ENCODE measurements around the gene FERMT1.

Gene FERMT1

GRCh38 chr20:6030453-6031080 lies 92.3 kb downstream of the FERMT1 start:
- Histone ChIP-seq H3K9me2 (replicated peaks; ENCODE audit: insufficient read depth, low read length) (no peaks in the 10 kb centered on the region), H3K27me3 (replicated peaks; ENCODE audit: insufficient read depth, low read length) (no peaks in the 10 kb centered on the region), H3K36me3 (replicated peaks; ENCODE audit: insufficient read depth, low read length) (no peaks in the 10 kb centered on the region; the same call in 1 of the 2 replicates), H2AFZ (ENCODE audit: low read length) (no peak overlapping the region), H3K27ac (ENCODE audit: low read length) (no peak overlapping the region), H3F3A (ENCODE audit: insufficient read depth, low read length) (peaks cover 6% of the 10 kb centered on the region; the same call in 1 of the 2 replicates), H3K4me1 (ENCODE audit: low read length) (peaks cover 16% of the 10 kb centered on the region), H3K4me2 (ENCODE audit: low read depth, low read length) (no peak overlapping the region), H3K9me3 (replicated peaks; ENCODE audit: insufficient read depth, low read length) (no peaks in the 10 kb centered on the region), H4K20me1 (ENCODE audit: insufficient read depth, low read length) (no peaks in the 10 kb centered on the region), H3K79me2 (ENCODE audit: low read length) (0 out of 2 replicates have a peak, but pooled peaks cover 3% of the 10 kb centered on the region), H3K4me3 (ENCODE audit: low read length) (no peak overlapping the region), H3K9ac (ENCODE audit: low read length) (no peak overlapping the region)
- DNase-seq: no peak
- no peak for TF ChIP-seq EZH2 (optimal IDR thresholded peaks at IDR 0.05; ENCODE audit: low read depth, low read length)
- TF ChIP-seq EZH2phosphoT487 (IDR thresholded peaks at IDR 0.05; ENCODE audit: low read length): no peak
- no peak for TF ChIP-seq CTCF (IDR thresholded peaks at IDR 0.05; ENCODE audit: low read length)

- Histone ChIP-seq H3K27ac (ENCODE audit: low read length) (no peak overlapping the region), H2AFZ (ENCODE audit: low read length) (no peak overlapping the region), H3K9me3 (replicated peaks; ENCODE audit: insufficient read depth, low read length) (no peaks in the 10 kb centered on the region), H3K4me1 (ENCODE audit: low read length) (peaks cover 13% of the 10 kb centered on the region), H3K36me3 (replicated peaks; ENCODE audit: insufficient read depth, low read length) (no peaks in the 10 kb centered on the region), H4K20me1 (ENCODE audit: insufficient read depth, low read length) (no peaks in the 10 kb centered on the region), H3K9ac (ENCODE audit: low read length) (no peak overlapping the region), H3K27me3 (replicated peaks; ENCODE audit: insufficient read depth, low read length) (no peaks in the 10 kb centered on the region), H3K4me2 (ENCODE audit: low read depth, low read length) (no peak overlapping the region), H3K9me2 (replicated peaks; ENCODE audit: insufficient read depth, low read length) (no peaks in the 10 kb centered on the region), H3K4me3 (ENCODE audit: low read length) (no peak overlapping the region), H3K79me2 (ENCODE audit: low read length) (peaks cover 7% of the 10 kb centered on the region), H3F3A (ENCODE audit: insufficient read depth, low read length) (peaks cover 3% of the 10 kb centered on the region; the same call in 1 of the 2 replicates)
- no peak for DNase-seq
- TF ChIP-seq EZH2 (optimal IDR thresholded peaks at IDR 0.05; ENCODE audit: low read depth, low read length): no peak
- TF ChIP-seq EZH2phosphoT487 (IDR thresholded peaks at IDR 0.05; ENCODE audit: low read length): no peak
- no peak for TF ChIP-seq CTCF (IDR thresholded peaks at IDR 0.05; ENCODE audit: low read length)
These were observed 93.3 kb downstream of the FERMT1 start for GRCh38 chr20:6029538-6029937.

- Histone ChIP-seq H3F3A (ENCODE audit: insufficient read depth, low read length) (no peaks in the 10 kb centered on the region), H4K20me1 (ENCODE audit: insufficient read depth, low read length) (no peaks in the 10 kb centered on the region), H3K4me1 (ENCODE audit: low read length) (peaks cover 6% of the 10 kb centered on the region), H3K9me2 (replicated peaks; ENCODE audit: insufficient read depth, low read length) (no peaks in the 10 kb centered on the region), H2AFZ (ENCODE audit: low read length) (no peak overlapping the region), H3K27ac (ENCODE audit: low read length) (no peak overlapping the region), H3K4me3 (ENCODE audit: low read length) (no peak overlapping the region), H3K36me3 (replicated peaks; ENCODE audit: insufficient read depth, low read length) (peaks cover 3% of the 10 kb centered on the region; the same call in 1 of the 2 replicates), H3K27me3 (replicated peaks; ENCODE audit: insufficient read depth, low read length) (no peaks in the 10 kb centered on the region), H3K79me2 (ENCODE audit: low read length) (peaks cover 13% of the 10 kb centered on the region), H3K9ac (ENCODE audit: low read length) (no peak overlapping the region), H3K4me2 (ENCODE audit: low read depth, low read length) (no peak overlapping the region), H3K9me3 (replicated peaks; ENCODE audit: insufficient read depth, low read length) (no peaks in the 10 kb centered on the region)
- TF ChIP-seq CTCF (IDR thresholded peaks at IDR 0.05; ENCODE audit: low read length) (no peak), EZH2phosphoT487 (IDR thresholded peaks at IDR 0.05; ENCODE audit: low read length) (no peak), EZH2 (optimal IDR thresholded peaks at IDR 0.05; ENCODE audit: low read depth, low read length) (no peak)
- no peak for DNase-seq
These were observed 94.0 kb downstream of the FERMT1 start for GRCh38 chr20:6028818-6029217.
